Measurements from ENCODE around the gene SCAF11.

SCAF11 gene

GRCh38 chr12:45981075-45981837 is 9.1 kb downstream of the SCAF11 start:
- no peak for DNase-seq

DNA sequence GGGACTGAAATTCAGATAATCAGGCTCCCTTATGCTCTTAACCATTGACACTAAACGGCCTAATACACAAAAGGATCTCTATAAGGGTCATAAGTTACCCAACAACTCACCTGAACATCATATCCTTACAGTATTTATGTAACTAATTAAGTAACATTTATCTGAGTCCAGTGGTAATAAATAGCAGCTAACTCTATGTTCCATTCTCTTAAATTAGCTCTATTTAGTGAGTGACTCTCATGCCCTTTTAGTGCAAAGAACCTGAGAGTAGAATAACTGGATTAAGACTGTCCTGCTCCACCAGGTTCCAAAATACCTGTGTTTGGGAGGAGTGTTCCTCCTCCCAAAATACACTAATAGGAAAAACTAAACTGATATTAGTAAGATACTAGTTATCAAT is 9.8 kb downstream of the SCAF11 start:
- DNase-seq, result no peak

- no peak for DNase-seq
These were observed 12.3 kb downstream of the SCAF11 start for GRCh38 chr12:45978108-45978507.

GRCh38 chr12:45977620-45978019 is 12.8 kb downstream of the SCAF11 start:
- DNase-seq, result no peak

GRCh38 chr12:45975506-45975905 is 14.9 kb downstream of the SCAF11 start:
- no peak for DNase-seq

DNA sequence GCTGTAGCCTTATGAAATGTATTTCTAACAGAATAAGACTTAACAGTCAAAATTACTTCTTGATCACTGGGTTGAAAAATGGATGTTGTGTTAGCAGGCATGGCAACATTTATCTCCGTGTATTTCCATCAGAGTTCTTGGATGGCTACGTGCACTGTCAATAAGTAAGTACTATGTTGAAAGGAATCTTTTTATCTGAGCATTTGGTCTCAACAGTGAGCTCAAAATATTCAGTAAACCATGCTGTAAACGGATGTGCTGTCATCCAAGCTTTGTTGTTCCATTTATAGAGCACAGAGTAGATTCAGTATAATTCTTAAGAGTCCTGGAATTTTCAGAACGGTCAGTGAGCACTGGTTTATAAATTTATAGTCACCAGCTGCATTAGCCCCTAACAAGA is 15.5 kb downstream of the SCAF11 start:
- DNase-seq, result no peak

GRCh38 chr12:45974171-45974719 is 16.1 kb downstream of the SCAF11 start:
- no peak for DNase-seq

GRCh38 chr12:45973526-45973925 is 16.8 kb downstream of the SCAF11 start:
- no peak for DNase-seq

DNA sequence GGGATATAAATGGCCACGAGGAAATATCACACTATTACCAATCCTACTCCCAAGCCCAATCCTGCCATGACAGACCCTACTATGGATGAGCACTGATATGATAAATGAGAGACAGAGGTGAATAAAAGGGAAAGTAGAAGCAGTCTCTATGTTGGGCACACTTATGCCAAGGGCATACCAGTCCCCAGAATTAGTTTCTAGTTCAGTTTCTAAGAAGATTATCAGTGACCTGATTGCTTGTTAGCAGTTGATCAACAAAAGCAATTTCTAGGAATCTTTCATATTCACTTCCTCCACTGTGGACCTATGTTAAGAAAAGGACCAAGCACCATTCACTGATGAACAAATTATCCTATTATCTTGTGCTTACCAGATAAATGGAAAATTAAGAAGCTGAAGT is 20.0 kb downstream of the SCAF11 start:
- no peak for DNase-seq

DNA sequence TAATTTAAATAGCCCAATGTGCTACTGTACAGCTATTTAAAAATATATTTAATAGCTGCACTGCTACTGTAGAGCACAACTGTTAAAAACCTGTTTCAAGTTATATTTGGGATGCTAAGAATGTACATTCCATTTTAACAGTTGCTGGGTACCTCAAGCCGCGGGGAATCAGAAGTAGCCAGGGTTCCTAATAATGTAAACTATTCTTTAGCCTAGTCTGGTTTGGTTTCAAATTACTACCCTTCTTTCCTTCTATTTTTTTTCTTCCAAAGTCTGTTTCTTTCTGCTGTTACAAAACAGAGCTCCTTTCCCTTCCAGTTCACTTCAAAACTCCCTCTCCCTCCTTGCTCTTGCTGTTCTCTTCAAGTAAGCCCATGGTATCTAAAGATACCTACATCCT is 21.3 kb downstream of the SCAF11 start:
- no peak for DNase-seq

GRCh38 chr12:45966486-45966885 is 23.9 kb downstream of the SCAF11 start:
- no peak for DNase-seq

DNA sequence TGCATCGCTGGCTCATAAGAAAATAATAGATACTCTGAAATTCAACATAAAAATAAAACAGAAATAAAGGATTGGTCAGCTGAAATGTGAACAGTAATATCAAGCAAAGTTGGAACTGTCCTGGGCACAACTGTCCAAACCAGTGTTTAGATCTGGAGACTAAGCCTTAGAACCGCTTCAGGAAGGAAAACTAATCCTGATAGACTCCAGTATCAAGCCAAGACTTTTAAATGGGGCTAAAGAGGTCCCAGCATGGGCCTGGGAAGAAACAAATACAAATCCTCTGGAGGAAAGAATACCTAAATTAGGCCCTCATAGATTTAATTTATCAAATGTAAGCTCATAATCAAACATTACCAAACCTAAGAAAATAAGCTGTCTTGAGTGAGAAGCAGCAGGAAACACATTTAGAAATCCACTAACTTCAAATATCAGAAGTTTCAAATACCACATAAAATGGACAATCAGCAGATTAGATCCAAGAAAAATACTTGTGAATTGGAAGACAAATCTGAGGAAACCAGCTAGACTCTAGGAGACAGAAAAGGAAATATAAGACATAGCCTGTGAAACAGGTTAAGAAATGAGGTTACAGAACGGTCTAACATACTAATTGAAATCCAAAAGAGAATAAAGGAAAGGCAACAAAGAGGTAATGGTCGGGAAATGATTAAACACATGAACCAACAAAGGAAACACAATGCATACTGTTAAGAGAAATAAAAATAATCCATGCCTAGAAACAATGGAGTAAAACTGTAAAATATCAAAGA is 27.6 kb downstream of the SCAF11 start:
- no peak for DNase-seq

DNA sequence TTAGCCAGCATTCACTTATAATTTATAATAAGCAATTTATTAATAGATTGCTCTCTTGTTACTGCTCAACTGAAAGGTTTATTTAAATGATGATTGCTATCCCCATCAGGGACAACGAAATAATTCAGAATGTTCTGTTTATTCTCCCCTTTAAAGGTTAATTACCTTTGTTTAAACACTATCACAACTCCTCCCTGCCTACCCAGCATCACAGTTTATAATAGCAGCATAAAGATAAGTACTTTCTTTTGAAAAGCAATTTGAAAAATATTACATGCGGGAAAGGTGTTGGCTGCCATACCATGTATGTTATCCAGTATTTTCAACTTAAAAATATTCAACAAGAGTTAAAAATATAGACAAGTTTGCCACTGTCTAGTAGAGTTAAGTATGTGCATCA is 30.6 kb downstream of the SCAF11 start:
- DNase-seq, result no peak

GRCh38 chr12:45959025-45959424 is 31.3 kb downstream of the SCAF11 start:
- no peak for DNase-seq

- no peak for DNase-seq
These were observed 41.8 kb downstream of the SCAF11 start for GRCh38 chr12:45948546-45948945.

DNA sequence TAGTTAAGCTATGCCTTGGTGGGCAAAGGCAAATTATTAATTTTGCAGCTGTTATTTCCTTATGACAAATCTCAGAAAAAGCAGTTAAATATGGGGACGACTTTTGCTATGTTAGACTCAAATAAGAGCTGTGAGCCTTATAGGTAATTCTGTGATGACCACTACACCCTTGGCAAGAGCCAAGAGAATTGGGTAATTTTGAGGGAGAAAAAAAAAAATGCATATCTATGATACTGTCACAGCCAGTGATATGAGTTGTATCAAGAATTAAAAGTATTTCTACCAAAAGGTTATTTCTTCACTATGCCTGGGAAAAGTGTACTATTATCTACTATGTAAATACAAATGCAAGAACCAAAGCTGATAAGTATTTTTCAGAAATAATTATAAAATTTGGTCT is 43.9 kb downstream of the SCAF11 start:
- no peak for DNase-seq

- no peak for DNase-seq
These were observed 45.6 kb downstream of the SCAF11 start for GRCh38 chr12:45944771-45945170.

- DNase-seq, result no peak
These were observed 50.6 kb downstream of the SCAF11 start for GRCh38 chr12:45939759-45940158.

DNA sequence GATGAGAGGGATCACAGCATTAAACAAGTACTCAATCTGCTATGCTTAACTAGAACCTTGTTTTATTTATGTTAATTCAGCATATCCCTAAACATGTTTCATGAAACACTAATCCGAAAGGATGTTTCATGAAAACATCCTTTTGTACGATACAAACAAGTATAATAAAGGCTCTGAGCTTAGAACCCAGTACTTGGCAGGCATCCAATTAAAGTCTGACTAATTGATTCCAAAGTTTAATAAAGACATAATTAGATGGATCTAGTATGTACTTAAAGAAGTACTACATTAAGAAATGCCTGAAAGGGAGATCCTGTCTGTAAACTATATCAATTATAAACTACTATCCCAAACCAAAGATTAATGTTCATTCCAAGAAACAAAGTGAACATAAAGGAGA is 51.8 kb downstream of the SCAF11 start:
- no peak for DNase-seq

GRCh38 chr12:45934956-45935355 is 55.4 kb downstream of the SCAF11 start:
- DNase-seq, result no peak

DNA sequence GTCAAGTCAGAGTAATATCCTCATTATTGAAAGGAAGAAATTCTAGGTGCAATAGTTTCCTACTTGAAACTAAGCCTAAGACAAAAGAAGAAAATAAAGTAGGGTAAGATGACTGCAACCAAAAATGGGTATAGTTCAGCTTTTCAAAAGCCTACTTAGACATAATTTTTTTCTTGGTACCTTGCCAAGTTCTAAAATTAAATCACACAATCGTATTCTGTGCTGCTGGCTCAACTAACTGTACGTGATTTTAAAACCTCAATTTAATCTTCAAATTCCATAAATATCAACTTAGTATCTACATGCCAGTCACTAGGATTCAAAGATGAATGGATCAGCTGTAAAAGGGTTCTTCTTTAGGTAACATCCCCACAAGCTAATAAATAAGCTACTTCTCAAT is 56.9 kb downstream of the SCAF11 start:
- DNase-seq, result no peak

DNA sequence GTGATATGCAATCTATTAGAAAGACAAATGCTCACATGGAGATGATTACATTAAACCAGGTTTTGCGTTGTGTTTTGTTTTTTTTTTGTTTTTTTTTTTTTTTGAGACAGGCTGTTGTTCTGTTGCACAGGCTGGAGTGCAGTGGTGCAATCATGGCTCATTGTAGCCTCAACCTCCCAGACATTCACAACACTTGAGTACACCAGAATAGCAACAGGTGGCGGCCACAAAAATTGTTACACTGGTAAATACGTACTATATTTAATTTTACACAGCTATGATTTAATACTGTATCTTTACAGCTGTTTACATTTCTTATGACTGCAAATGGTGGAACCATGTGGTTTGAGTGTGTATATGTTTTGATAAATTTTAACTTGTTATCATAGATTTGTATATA is 60.0 kb downstream of the SCAF11 start:
- no peak for DNase-seq

GRCh38 chr12:45928309-45928708 is 62.1 kb downstream of the SCAF11 start:
- no peak for DNase-seq

DNA sequence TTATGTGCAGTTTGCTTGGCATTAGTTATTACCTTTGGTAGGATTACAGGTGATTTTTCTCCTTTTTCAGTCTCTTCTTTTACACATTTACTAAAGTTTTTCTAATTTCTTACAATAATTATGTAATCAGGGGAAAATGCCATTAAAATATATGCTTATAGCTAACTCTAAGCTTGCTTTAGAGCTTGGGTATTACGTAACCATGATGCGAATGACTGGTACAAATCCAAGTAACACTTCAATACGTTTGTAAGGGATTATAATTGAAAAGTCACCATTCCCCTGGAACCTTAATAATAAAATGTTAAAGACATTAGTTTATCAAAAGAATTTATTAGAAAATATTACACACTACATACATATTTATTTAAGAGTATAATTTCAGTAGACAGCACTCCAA is 71.6 kb downstream of the SCAF11 start:
- DNase-seq, result no peak

Data from effector CD4-positive, alpha-beta T cell (primary cell).